Middle frontal gyrus (tissue), 1 donor: ENCODE results near the gene KMO.

ENCODE experiments used
- DNase-seq: peaks from one replicate; pipeline ENCODE4 v3.0.0-alpha.2; 2015; ENCODE audit warnings: low spot score; ENCODE audit errors: extremely low spot score

KMO gene

DNA sequence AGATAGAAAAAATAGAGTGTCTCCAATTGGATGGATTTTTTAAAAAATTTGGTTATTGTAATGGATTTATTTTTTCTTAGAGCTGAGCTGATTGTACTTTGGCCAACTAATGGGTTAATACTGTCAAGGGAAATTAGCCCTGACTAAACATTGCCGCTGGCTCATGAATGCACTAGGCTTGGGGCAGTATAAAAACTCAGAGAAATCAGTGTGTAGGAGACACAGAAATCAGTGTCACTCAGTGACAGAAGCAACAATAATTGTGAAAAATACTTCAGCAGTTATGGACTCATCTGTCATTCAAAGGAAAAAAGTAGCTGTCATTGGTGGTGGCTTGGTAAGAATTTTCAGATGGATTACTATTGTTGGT lies at the start of gene KMO:
Gene KMO, plus strand, starts transcription at position 217 of the 370 bp plus-strand sequence. Its CDS starts 67 bp downstream, at position 284.
- DNase-seq: no peak

DNA sequence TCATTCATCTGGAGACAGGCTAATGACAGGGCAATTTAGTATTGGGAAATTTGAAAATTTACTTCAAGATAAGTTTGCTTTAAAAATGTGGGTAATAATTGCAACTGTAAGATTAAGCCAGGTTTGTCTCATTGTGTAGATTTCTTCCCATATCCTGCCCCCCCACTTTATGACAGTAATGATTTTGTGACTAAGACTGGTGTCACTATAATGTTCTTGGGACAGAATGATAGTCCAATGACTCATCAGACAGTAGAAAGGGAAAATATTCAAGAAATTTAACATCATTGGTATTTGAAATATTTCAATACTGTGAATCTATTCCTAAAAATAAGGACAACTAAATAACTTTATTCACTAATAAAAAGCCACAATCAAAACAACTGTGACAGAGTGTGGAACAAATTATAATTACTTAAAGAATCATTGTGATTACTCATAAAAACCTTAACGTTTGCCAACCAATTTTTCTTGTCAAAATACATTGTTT lies 49.4 kb upstream of the KMO start:
- no peak for DNase-seq

GRCh38 chr1:241485145-241485544 lies 47.0 kb upstream of the KMO start:
- no peak for DNase-seq

DNA sequence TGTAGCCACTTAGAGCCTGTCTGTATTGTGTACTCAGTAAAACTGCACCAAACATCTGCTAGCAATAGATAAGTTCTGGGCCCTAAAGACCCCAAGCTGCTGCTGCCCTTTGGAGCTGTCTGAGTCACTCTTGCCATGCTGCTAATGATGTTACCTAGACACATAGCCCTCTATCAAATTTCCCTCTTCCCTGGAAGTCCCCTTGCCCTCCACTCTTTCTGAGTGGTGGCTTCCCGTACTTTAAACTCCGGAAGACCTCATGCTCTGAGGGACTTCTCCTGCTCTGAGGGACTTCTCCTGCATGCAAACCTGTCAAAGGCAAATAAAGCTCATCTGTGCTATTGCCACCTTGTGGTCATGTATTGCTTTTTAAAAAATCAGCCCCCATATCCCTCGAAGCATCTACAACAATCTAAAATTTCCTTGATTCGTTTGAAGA lies 46.6 kb upstream of the KMO start:
- no peak for DNase-seq

- no peak for DNase-seq
Measured at GRCh38 chr1:241488739-241489138, 43.4 kb upstream of the KMO start.

DNA sequence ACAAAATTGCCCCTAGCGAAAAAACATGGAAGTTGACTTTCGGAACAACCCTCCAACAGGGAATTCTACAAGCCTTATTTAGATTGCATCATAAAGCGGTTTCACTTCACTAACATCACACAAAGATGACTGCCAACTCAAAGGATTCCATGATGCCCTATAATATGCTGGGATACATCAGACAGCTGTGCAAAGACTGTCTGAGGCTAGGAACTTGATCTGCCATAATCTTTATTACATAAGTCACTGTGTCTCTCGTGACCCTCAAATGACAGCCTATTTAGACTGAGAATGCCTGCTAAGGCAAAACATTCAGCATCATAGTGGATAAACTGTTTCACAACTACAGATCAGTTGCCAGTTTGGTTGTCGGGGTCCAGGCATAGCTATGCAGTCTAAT lies 36.4 kb upstream of the KMO start:
- DNase-seq: no peak

GRCh38 chr1:241499910-241500309 lies 32.3 kb upstream of the KMO start:
- DNase-seq: peak; percentile 31

- DNase-seq: no peak
Measured at GRCh38 chr1:241503444-241503843, 28.7 kb upstream of the KMO start.

- DNase-seq: no peak
Measured at GRCh38 chr1:241507189-241507863, 24.9 kb upstream of the KMO start.

DNA sequence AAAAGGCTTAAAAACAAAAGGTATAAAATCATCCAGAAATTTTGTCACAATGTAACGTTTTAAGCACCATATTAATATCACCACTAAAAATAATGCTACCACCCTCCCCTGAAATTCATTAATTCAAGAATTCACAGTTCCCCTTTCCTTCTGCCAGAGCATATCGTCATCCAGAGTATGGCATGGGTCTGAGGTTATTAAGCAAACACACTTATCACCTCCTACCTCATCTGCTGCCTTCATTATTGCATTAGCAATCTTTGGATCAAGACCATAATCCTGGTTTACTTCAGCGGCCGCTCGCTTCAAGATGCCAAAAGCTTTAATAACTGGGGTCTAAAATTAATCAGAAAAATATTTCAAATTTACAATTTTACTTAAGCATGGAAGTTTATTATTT lies 18.8 kb upstream of the KMO start:
- DNase-seq: no peak

DNA sequence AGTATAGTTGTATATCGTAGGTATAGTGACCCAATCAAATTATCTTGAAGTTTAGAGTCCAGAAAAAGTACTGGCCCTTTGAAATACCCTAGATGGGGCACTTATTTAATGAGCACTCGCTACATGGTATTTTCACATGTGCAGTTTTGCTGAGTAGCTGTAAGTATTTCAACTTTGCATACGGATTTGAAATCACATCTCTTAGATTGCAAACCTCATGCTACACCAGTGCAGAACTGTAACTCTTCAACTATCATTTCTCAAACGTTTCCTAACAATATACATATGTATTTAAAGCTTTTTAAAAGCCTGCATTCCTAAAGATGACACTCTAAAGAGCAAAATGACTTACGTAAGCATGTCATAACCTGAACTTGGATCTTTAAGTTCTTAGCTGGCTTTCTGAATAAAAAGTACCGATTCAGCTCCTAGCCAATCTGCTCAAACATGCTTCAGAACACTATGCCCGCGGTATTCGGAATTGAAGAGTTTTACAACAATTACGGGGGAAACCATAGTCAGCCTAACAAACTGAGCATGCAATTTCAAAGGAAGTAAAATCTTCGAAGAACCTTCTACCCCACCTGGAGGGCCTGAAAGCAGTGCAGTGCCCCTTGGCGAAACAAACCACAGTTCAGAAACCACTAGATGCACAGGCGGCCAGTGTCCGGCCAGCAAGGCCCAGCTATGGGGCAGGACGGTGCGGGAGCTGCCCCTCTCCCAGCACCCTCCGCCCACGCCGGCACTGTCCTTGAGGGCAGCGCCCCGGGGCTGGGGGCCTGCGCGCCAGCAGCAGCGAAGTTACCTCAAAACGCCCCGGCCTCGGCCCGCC lies 13.5 kb upstream of the KMO start:
- no peak for DNase-seq

GRCh38 chr1:241519308-241520079 lies 12.7 kb upstream of the KMO start, which contains the start of gene FH:
Gene FH (minus strand): TSS chr1:241519755. CDS start chr1:241519722, 33 bp downstream.
- DNase-seq: peak; percentile 97

DNA sequence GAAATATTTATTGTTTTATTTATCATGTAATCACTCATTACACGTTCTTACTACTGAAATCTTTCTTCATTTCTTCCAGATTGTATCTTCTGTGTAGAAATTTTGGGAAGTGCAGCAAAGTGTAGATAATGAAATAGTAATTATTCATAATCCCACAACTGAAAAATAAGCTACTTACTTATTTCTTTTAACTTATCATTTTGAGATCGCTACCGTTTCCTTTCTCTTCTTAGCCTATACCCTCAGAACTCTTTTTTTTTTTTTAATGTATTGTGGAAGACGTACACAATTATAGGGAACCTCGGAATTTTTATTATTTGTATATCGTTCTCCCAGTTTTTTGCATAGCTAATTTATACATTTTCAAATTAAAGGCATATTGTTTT lies 12.1 kb upstream of the KMO start:
- DNase-seq: no peak

- no peak for DNase-seq
Measured at GRCh38 chr1:241521718-241522117, 10.5 kb upstream of the KMO start.

DNA sequence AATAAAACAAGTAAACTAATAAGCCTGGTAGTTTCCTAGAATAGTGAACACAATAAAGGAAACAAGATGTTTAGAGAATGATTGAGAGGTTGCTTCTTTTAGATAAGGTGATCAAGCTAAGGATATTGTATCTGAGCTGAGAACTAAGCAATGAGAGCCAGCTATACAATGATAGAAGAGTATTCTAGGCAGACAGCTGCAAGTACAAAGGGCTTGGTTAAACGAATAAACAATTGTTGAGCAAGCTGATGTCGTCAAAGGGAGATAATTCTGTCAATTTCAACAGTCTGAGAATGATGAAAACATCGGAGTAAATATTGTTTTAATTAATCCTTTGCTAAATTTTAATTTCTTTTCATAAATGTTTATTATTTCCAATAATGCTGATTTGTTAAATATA lies 7.2 kb upstream of the KMO start:
- DNase-seq: no peak

DNA sequence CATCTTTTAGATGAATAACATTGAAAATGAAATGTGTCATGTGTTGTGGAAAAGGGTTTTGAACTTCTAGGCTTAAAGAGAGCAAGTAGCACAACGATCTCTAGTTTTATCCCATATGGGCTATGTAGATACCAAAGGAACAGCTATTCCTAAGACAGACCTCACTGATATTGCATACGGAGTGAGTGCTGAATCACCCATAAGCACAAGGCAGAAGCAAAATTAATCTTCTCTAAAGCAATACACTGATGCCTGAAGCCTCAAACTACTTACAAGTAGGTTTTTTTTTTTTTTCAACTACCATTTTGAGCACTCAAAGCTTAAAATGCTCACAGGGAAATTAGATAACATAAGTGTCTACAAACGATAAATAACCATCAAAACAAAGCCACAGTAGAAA lies 5.0 kb upstream of the KMO start:
- DNase-seq: no peak

DNA sequence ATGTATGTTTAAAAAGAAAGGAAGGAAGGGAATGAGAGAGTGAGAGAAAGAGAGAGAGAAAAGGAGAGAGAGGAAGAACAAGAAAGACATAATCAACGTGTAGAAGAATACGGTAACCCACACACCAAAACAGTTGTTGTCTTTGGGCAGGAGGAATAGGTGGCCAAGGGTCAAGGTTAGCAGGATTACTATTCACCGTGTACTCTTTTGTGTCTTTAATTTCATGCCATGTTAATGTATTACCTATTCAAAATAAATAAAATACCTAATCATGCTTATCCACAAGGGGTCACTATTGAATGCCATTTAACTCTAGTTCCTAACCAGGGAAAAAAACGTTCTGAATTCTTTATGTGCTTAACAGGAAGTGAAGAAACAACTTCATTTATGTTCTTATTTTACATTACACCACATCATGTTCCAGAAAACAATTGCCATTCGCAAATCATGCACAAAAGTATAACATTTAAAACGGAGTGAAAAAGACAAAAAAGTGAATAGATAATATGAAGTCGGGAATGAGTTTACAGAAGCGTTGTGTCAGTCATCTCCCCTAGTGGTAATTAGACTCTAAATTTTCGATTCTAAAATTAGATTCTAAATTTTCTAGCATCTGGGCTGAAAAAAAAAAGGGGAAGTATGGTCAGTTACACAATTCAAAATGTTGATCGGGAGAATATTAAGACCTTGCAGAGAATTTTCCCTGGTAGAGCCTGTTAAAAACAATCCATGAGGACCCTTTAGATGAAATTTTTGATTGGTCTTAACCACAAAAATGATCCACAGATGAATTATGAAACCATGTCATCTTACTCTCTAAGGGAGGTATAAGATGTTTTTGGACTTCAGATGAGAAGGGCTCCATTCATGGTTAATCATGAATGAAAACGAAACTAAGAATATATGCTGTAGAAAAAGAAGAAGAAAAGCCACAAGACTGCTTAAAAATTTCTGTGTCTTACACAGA lies 700 bp upstream of the KMO start:
- peak; percentile 75 for DNase-seq

DNA sequence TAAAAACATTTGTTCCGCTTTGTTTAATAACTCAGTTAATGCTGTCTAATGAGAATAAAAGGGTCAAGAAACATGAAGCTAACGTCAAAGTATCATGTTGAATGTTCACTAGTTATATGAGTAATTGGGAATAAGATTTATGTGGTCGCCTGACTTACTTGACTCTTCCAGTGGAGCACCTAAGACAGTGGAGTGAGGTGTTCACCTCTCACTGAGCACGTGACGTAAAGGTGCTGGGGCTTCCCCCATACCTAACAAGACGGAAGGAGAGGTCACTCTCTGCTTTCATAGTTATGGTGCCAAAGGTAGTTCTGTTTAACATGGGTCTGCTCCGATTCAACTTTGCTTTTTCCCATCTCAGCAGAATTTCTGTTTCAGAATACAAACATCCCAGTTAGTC lies 686 bp downstream of the KMO start:
- no peak for DNase-seq

- DNase-seq: no peak
Measured at GRCh38 chr1:241533326-241534115, 1.3 kb downstream of the KMO start.

- DNase-seq: no peak
Measured at GRCh38 chr1:241536304-241536703, 4.1 kb downstream of the KMO start.
